AG08396 (cell line): ENCODE measurements around the gene B4GALNT4.
"Not testable (repeated sequence)": the region's sequence is repeated elsewhere in the genome, so short reads cannot be mapped to it uniquely, and the experiment has no call there.

ENCODE experiments used
- DNase-seq: peaks from one replicate; pipeline ENCODE4 v3.0.0; 2012; ENCODE audit warnings: low spot score, mixed read lengths

B4GALNT4 gene

GRCh38 chr11:392102-392777, 22.9 kb downstream of the B4GALNT4 start:
- DNase-seq: no peak

GRCh38 chr11:393219-394033, 24.1 kb downstream of the B4GALNT4 start:
- DNase-seq: peak; percentile 98

GRCh38 chr11:394034-394857, 24.9 kb downstream of the B4GALNT4 start, which contains the start of gene PKP3:
TSS of gene PKP3 (plus strand) at chr11:394209. CDS start at chr11:394293, 84 bp downstream.
- DNase-seq: peak; percentile 79

- no peak for DNase-seq
Measured at GRCh38 chr11:394858-395655, 25.8 kb downstream of the B4GALNT4 start.

GRCh38 chr11:395866-396265, 26.6 kb downstream of the B4GALNT4 start:
- no peak for DNase-seq

- peak; percentile 72 for DNase-seq
Measured at GRCh38 chr11:396511-396947, 27.2 kb downstream of the B4GALNT4 start.

GRCh38 chr11:396948-397548, 27.7 kb downstream of the B4GALNT4 start:
- peak; percentile 84 for DNase-seq

- peak; percentile 69 for DNase-seq
Measured at GRCh38 chr11:398826-399225, 29.5 kb downstream of the B4GALNT4 start.

GRCh38 chr11:399731-400211, 30.5 kb downstream of the B4GALNT4 start:
- DNase-seq: no peak

GRCh38 chr11:400241-400689, 31.0 kb downstream of the B4GALNT4 start:
- no peak for DNase-seq

- not testable (repeated sequence) for DNase-seq
Measured at GRCh38 chr11:401196-401595, 31.9 kb downstream of the B4GALNT4 start.

- no peak for DNase-seq
Measured at GRCh38 chr11:403021-403760, 33.9 kb downstream of the B4GALNT4 start.

- no peak for DNase-seq
Measured at GRCh38 chr11:403761-404431, 34.6 kb downstream of the B4GALNT4 start.

GRCh38 chr11:404551-405264, 35.4 kb downstream of the B4GALNT4 start:
- DNase-seq: no peak

GRCh38 chr11:405323-405953, 36.1 kb downstream of the B4GALNT4 start:
- DNase-seq: no peak

GRCh38 chr11:405954-406795, 36.9 kb downstream of the B4GALNT4 start:
- DNase-seq: no peak
